HCT116 (cell line): ENCODE measurements around the gene SFTPD.

Experiments used
- ATF3 ChIP-seq: IDR thresholded peaks from 2 replicates; pipeline ENCODE4 v1.6.1; 2012
- CEBPB ChIP-seq: IDR thresholded peaks from 2 replicates; pipeline ENCODE4 v1.6.1; 2012; ENCODE audit warnings: low read depth
- EZH2 ChIP-seq: fragments of 200-600 bp; sonication (generic); IDR thresholded peaks from 2 replicates; pipeline ENCODE4 v1.6.1; 2017; ENCODE audit warnings: antibody characterized with exemption, mixed run types
- EZH2phosphoT487 ChIP-seq: fragments of 200-600 bp; IDR thresholded peaks from 2 replicates; pipeline ENCODE4 v1.6.1; 2018; ENCODE audit warnings: antibody characterized with exemption, borderline replicate concordance
- JUND ChIP-seq: IDR thresholded peaks from 2 replicates; pipeline ENCODE4 v1.6.1; 2012
- POLR2A ChIP-seq: IDR thresholded peaks from 2 replicates; pipeline ENCODE4 v1.7.0; 2011; ENCODE audit warnings: borderline replicate concordance; ENCODE audit not compliant: insufficient read depth, insufficient read length; ENCODE audit errors: extremely low read depth
- POLR2AphosphoS5 ChIP-seq: IDR thresholded peaks from 2 replicates; pipeline ENCODE4 v1.6.1; 2011; ENCODE audit warnings: mild to moderate bottlenecking, low read depth, low read length, moderate library complexity
- RAD21 ChIP-seq: IDR thresholded peaks from 2 replicates; pipeline ENCODE4 v1.6.1; 2012; ENCODE audit warnings: low read depth, mild to moderate bottlenecking
- REST ChIP-seq: IDR thresholded peaks from 2 replicates; pipeline ENCODE4 v1.6.1; 2012; ENCODE audit warnings: low read depth
- SP1 ChIP-seq: IDR thresholded peaks from 2 replicates; pipeline ENCODE4 v1.6.1; 2012; ENCODE audit warnings: low read depth
- SRF ChIP-seq: IDR thresholded peaks from 2 replicates; pipeline ENCODE4 v1.6.1; 2012; ENCODE audit warnings: low read depth
- TCF7L2 ChIP-seq: IDR thresholded peaks from 2 replicates; pipeline ENCODE4 v1.7.0; 2011; ENCODE audit warnings: borderline replicate concordance, inconsistent platforms; ENCODE audit not compliant: insufficient read depth, insufficient read length; ENCODE audit errors: extremely low read depth
- ZNF274 ChIP-seq: fragments of 200-500 bp; sonication (Bioruptor generic); IDR thresholded peaks from 2 replicates; pipeline ENCODE4 v1.6.1; 2014; ENCODE audit warnings: mild to moderate bottlenecking, low read depth, low read length, inconsistent platforms
- TF ChIP-seq, protein P1 (sequence below), 3 experiments: fragments of 200-600 bp in 1 of 3; sonication (generic) in 1 of 3; IDR thresholded peaks in 2 of 3; conservative IDR thresholded peaks in 1 of 3; 2 replicates each; pipeline ENCODE4 v1.5.1; 2012 to 2017; ENCODE audit warnings: low read depth in 2 of 3, low read length in 2 of 3, antibody characterized with exemption in 1 of 3, borderline replicate concordance in 1 of 3, control low read depth in 1 of 3, mild to moderate bottlenecking in 1 of 3, mixed read lengths in 1 of 3, mixed run types in 1 of 3, moderate library complexity in 1 of 3; ENCODE audit not compliant: insufficient read depth in 1 of 3

DNA sequence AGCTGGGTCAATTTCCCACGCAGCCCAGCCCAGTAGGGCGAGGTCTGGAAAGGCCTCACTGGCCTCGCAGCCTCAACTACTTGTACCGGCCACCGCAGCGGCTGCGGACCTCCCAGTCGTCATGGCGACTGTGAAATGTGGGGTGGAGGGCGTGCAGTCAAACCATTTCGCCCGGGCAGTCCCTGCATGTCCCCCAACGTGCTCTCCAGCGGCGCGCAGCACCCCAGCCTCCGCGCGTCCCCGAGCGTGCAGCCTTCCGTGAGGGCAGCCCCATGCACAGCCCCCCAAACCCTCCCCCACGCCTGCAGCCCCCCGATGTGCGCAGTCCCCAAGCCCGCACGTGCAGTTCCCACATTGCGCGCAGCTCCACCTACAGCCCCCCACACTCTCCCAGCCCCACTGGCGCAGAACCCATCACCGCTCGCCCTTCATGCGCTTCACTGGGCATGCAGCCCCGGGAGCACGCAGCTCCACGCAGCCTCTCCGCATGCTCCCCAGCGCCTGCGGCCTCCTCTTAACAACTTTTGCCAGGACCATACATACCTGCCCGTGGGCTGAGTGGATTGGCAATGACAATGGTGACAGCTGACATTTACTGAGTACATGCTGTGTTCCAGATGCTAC lies 34.5 kb upstream of the SFTPD start:
- no peak for TF ChIP-seq ATF3
- no peak for TF ChIP-seq POLR2A
- TF ChIP-seq, protein P1, sequence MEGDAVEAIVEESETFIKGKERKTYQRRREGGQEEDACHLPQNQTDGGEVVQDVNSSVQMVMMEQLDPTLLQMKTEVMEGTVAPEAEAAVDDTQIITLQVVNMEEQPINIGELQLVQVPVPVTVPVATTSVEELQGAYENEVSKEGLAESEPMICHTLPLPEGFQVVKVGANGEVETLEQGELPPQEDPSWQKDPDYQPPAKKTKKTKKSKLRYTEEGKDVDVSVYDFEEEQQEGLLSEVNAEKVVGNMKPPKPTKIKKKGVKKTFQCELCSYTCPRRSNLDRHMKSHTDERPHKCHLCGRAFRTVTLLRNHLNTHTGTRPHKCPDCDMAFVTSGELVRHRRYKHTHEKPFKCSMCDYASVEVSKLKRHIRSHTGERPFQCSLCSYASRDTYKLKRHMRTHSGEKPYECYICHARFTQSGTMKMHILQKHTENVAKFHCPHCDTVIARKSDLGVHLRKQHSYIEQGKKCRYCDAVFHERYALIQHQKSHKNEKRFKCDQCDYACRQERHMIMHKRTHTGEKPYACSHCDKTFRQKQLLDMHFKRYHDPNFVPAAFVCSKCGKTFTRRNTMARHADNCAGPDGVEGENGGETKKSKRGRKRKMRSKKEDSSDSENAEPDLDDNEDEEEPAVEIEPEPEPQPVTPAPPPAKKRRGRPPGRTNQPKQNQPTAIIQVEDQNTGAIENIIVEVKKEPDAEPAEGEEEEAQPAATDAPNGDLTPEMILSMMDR (IDR thresholded peaks at IDR 0.05 in 2 of 3, conservative IDR thresholded peaks at IDR 0.05 in 1 of 3; ENCODE audit: borderline replicate concordance in 1 of 3, insufficient read depth in 1 of 3, low read depth in 2 of 3, low read length in 2 of 3) = no peak
- TF ChIP-seq REST = no peak
- no peak for TF ChIP-seq SRF
- no peak for TF ChIP-seq EZH2
- no peak for TF ChIP-seq POLR2AphosphoS5
- TF ChIP-seq JUND = no peak
- TF ChIP-seq ZNF274 = no peak
- no peak for TF ChIP-seq SP1
- no peak for TF ChIP-seq RAD21
- no peak for TF ChIP-seq TCF7L2
- no peak for TF ChIP-seq CEBPB
- TF ChIP-seq EZH2phosphoT487 = no peak
